ENCODE results near the gene COL3A1. TPM values are rescaled to one million over a fixed set of nuclear protein-coding genes. Genes with fewer than 3 reads are reported as not detected.

Gene COL3A1
- total and polyA plus RNA-seq, 2 experiments from 2014 or later, result 0.17 to 0.31 TPM

- H3K9me2 ChIP-seq (ENCODE audit: insufficient read depth), result no peaks in the 10 kb centered on the region
- H3K4me1 ChIP-seq (ENCODE audit: insufficient read depth), result no peaks in the 10 kb centered on the region
- H3K27me3 ChIP-seq (ENCODE audit: insufficient read depth), result no peaks in the 10 kb centered on the region
- Mint-ChIP-seq H3K4me1 (peaks cover 5% of the 10 kb centered on the region; the same call in 2 of the 3 replicates), H3K4me3 (no peak overlapping the region), H3K27me3 (ENCODE audit: insufficient read depth, low read depth, poor library complexity) (no peaks in the 10 kb centered on the region), H3K36me3 (ENCODE audit: low read depth) (no peaks in the 10 kb centered on the region), H3K9me3 (no peaks in the 10 kb centered on the region), H3K27ac (no peak overlapping the region)
- H3F3A ChIP-seq (replicated peaks; ENCODE audit: low read depth), result no peaks in the 10 kb centered on the region
- no peak overlapping the region for H3K4me2 ChIP-seq
- H3K79me2 ChIP-seq (replicated peaks; ENCODE audit: insufficient read depth), result no peaks in the 10 kb centered on the region
- H2AFZ ChIP-seq, result peak overlapping the region; percentile 49
- H3K36me3 ChIP-seq (ENCODE audit: insufficient read depth), result no peaks in the 10 kb centered on the region
- TF ChIP-seq ZNF114 (CRISPR knock-in tag; IDR thresholded peaks at IDR 0.05) (no peak), ZNF462 (CRISPR knock-in tag; IDR thresholded peaks at IDR 0.05) (no peak), REST (IDR thresholded peaks at IDR 0.05; ENCODE audit: unreplicated experiment) (no peak), CREB1 (CRISPR knock-in tag; IDR thresholded peaks at IDR 0.05; ENCODE audit: low read depth) (no peak), STAT1 (IDR thresholded peaks at IDR 0.05; ENCODE audit: unreplicated experiment) (no peak)
- ATAC-seq, result no peak
- H4K20me1 ChIP-seq (replicated peaks; ENCODE audit: insufficient read depth), result no peaks in the 10 kb centered on the region
- no peak for DNase-seq (ENCODE audit: low spot score)
- H3K27ac ChIP-seq (ENCODE audit: low read depth), result no peak overlapping the region
- H3K4me3 ChIP-seq, result no peak overlapping the region
These were observed 2.7 kb upstream of the COL3A1 start for GRCh38 chr2:188971432-188971861.
